NCI-H345 (cell line): ENCODE measurements around the gene COL18A1.
A peak's percentile ranks its signal among the peaks of the same experiment; 100 is the strongest.
"Not testable (repeated sequence)": the region's sequence is repeated elsewhere in the genome, so short reads cannot be mapped to it uniquely, and the experiment has no call there.

ENCODE experiments used
- DNase-seq: peaks from one replicate; lab custom pipeline; 2025; lab: John Stamatoyannopoulos, UW

Gene COL18A1

GRCh38 chr21:45427331-45428271 is 22.6 kb downstream of the COL18A1 start:
- no peak for DNase-seq

DNA sequence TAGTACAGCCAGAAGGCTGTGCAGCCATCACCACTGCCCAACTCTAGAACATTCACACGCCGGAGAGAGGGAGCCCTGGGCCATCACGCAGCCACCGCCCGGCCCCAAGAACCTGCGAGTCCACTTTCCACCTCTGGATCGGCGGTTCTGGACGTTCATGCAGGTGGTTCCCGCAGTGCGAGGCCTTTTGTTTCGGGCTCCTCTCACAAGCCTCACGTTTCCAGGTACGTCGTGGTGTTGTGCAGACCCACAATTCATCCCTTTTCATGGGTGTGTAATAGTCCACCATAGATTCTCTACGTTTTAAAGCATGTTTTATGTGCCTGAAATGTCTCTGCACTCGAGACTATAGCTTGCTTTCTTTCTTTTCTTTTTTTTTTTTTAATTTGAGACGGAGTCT is 23.6 kb downstream of the COL18A1 start:
- no peak for DNase-seq

- DNase-seq, result no peak
Observed at GRCh38 chr21:45429221-45430175, 24.5 kb downstream of the COL18A1 start.

GRCh38 chr21:45430521-45431501 is 25.8 kb downstream of the COL18A1 start:
- DNase-seq, result no peak

DNA sequence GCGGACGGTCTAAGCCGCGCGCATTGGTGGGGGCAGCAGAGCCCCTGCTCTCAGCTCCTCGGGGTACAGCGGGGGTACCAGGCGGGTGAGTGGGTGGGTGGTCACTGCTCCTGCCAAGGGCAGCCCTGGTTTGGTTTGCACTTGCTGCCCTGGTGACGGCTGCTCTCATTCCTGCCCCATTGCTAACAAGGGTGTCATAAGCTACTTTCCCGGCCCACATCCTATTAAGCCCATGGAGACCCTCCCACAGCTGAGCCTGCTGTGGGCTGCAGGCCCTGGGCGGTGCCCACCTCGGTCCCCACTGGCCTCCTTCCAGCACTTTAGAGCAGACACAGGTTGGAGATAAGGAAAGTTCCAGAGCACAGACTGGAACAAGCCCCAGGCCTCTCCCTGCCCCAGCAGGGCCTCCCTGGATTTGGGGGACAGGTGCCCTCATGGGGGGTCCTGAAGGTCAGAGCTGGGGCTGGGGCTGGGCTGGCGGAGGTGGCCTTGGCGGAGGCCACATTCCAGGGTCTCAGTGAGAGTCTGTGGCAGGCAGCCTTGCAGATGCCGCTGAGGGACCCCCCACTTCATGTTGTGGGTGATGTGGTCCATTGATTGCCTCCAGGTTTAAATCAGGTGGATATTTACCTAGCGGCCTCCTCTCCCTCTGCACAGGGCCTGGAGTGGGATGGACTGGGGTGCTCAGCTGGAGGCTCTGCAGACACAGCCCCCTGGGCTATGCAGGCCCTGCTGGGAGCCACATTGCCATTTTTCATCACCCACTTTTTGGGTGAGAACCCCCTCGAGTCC is 27.0 kb downstream of the COL18A1 start:
- DNase-seq, result no peak

DNA sequence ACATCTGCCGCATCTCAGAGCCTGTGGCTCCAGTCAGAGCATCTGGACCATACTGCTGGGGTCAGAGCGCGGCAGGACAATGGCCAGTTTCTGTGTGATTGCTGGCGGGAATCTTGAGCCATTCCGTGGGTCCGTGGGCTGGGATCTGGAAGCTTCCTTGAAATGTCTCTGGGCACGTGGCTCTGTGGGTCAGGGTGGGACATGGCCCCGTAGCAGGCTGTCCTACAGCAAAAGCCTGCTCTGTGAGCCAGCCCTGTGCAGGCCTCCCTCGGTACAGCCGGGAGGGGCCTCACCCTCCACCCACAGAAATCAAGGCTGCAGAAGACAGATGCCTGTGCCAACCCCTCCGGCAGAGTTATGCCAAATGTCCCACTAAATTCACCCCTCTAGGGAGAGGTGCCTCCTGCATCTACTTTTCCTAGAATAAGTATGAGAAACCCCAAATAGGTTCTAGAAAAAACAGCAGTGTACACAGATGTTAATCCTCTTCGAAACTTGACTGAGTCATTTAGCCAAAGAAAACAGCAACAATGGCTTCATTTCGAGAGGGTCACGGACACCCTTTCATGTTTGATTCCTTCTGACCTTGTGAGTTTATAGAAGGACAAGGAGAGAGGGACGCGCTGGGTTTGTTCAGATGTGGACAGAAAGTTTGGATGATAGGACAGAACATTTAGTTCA is 27.8 kb downstream of the COL18A1 start:
- no peak for DNase-seq

DNA sequence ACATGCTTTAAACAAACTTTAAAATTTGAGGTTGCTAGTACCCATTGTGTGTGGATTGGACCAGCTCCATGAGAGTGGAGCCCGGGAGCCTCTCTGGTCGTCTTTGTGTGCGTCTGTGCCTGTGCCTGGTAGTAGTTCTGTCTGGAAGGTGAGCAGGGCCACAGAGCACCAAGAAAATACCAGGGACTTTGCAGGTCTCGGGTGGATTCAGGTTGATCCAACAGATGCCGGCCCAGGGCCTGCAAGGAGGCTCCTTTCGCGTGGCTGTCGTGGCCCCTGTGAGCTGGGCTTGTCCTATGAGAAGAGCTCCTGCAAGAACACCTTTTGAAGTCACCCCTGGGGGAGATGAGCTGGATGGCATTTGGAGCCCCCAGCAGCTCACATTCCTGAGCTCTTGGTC is 28.3 kb downstream of the COL18A1 start:
- DNase-seq, result no peak

DNA sequence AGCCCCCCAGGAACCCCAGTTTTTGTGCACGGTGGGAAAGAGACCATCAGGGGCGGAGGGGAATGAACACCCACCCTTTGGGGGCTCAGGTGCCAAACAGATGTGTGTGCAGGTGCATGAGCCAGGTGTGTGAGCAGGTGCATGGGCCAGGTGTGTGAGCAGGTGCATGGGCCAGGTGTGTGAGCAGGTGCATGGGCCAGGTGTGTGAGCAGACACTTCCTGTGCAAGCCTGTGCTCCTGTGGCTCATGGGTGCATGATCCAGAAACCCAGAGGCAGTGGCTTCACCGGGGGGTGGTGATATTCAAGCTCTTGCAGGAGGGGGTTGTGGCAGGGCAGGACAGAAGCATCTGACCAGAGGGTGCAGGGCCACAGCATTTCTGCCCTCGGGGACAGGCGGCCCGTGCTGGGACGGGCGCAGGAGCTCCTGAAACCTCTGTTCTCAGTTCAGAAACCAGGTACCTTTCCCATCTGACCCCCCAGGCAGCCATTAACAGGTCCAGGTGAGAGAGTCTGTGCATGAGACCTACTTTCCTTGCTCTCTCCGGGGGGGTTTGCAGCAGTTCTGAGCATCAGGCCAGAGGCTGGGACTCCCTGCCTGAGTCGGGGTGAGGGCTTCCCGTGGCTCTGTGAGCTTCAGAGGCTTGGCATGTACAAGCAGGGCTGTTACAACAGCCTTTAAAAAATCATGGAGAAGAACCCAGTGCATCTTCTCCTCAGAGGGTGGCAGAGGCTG is 29.1 kb downstream of the COL18A1 start:
- no peak for DNase-seq

GRCh38 chr21:45434645-45435217 is 29.8 kb downstream of the COL18A1 start:
- DNase-seq, result no peak

DNA sequence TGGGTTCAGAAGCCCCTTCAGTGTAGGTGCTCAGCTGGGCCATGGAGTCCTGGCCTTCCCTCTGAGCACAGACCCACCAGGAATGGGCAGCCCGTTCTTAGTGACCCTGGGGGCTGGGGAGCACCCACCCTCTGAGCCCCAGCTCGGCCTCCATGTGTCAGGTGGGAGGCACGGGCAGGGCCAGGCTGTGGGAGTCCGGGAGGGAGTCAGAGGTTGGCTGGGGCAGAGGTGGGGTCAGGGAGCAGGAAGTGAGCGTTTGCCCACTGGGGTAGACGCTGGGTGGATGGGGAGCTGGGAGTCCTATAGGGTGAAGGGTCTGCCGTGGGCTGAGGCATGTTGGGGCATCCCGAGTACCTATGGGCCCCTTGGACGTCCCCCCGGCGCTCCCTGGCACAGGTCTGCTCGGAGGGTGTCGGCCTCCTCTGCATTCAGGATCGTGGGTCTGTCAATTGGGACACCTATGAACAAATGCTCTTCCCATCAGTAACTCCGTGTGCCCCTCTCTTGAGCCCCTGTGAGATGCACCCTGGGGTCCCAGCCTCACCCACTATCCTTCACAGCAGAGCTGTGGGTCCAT is 30.5 kb downstream of the COL18A1 start:
- DNase-seq, result no peak

DNA sequence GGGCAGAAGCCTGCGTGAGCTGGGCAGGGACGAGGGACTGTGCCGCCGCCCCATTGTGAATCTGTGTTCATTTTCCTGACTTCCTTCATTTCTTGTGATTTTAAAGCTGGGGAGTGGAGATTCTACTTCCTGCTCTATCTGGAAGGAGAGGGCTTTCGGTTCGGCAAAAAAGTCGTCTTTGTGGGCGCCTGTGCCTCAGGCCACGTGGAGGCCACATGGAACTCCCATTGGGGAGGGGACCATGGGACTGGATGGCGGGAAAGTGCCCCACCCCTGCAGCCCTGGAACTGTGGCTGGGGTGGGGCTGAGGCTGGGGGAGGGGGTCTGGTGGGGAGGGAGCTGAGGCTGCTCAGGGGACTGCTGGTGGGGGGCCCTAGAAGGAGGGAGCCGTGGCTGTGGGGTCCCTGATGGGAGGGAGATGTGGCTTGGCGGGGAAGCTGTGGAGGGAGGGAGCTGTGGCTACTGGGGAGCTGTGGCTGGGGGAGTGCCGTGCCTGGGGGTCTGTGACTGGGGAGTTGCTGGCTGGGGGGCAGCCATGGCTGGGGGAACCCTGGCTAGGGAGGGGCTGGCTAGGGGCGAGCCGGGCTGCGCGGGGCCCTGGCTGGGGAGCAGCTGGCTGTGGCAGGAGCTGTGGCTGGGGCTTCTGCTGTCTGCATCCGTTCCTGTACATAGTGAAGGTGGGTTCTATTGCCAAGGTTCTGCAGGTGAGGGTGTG is 31.5 kb downstream of the COL18A1 start:
- no peak for DNase-seq

GRCh38 chr21:45437844-45438243 is 32.9 kb downstream of the COL18A1 start:
- not testable (repeated sequence) for DNase-seq

- no peak for DNase-seq
Observed at GRCh38 chr21:45438391-45439145, 33.6 kb downstream of the COL18A1 start.

GRCh38 chr21:45439161-45439872 is 34.4 kb downstream of the COL18A1 start:
- DNase-seq, result peak; percentile 73

DNA sequence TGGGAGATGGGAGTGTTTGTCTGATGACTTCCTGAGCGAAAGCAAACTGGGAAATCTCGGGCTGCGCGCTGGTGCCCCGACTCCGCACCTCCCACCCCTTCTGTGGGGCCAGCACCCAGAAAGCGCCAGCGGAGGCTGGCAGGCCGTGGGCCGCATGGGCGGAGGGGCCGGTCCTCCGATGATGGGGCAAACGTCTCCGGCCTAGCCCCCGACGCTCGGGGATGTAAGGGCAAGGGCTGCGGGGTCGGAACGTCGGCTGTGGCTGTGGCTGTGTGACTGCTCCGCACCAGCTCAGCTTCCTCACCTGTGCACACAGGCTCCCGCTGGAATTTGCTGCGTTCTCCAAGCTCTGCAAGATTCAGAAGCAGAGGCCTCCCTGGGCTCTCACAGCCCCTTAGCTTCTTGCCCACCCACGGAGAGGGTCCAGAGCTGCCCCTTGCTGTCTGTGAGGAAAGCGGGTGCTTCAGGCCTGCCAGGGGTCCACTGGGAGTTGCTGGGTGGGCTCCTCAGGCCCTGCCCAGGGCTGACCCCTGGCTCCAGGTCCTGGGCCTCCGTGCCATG is 35.0 kb downstream of the COL18A1 start:
- no peak for DNase-seq

GRCh38 chr21:45440736-45441350 is 35.9 kb downstream of the COL18A1 start:
- no peak for DNase-seq
